Measurements from ENCODE around the gene DYNC1I1. TPM values are rescaled to one million over a fixed set of nuclear protein-coding genes. Genes with fewer than 3 reads are reported as not detected.
A peak's percentile ranks its signal among the peaks of the same experiment; 100 is the strongest.

DYNC1I1 gene
- total RNA-seq, 1 experiment from 2014 or later: 3.2 TPM

- Mint-ChIP-seq H3K27me3 (ENCODE audit: low read depth) (peaks cover 2% of the 10 kb centered on the region), H3K27ac (no peak overlapping the region), H3K36me3 (ENCODE audit: insufficient read depth in 1 of 3, low read depth in 3 of 3) (no peaks in the 10 kb centered on the region), H3K4me3 (no peak overlapping the region), H3K4me1 (peaks cover 12 to 13% of the 10 kb centered on the region in 2 experiments), H3K9me3 (no peaks in the 10 kb centered on the region)
- no CpG with 5 or more reads among the region's 5 CpGs for WGBS (ENCODE audit: extremely low coverage, insufficient read length, low lambda C conversion rate)
- Histone ChIP-seq H3K56ac (ENCODE audit: insufficient read length, low read depth, low read length) (no peak overlapping the region), H3K9ac (ENCODE audit: extremely low read depth, insufficient read length, low read length) (no peak overlapping the region), H3K4me2 (ENCODE audit: insufficient read depth, insufficient read length, low read length) (no peak overlapping the region), H2BK5ac (ENCODE audit: insufficient read length, low read length) (no peak overlapping the region), H3K9me3 (ENCODE audit: control insufficient read depth, low read depth, low read length) (no peaks in the 10 kb centered on the region), H3K27ac (ENCODE audit: insufficient read length, low read depth, low read length) (no peak overlapping the region), H2BK20ac (ENCODE audit: low read depth, low read length, poor library complexity, severe bottlenecking) (no peak overlapping the region), H3K14ac (ENCODE audit: insufficient read depth, low read length) (no peak overlapping the region), H3K27me3 (ENCODE audit: insufficient read depth, low read length) (no peaks in the 10 kb centered on the region), H4K91ac (ENCODE audit: insufficient read length, low read depth, low read length) (no peak overlapping the region), H3K4me1 (ENCODE audit: insufficient read depth, low read length) (no peaks in the 10 kb centered on the region; the same call in 1 of the 2 replicates), H4K8ac (replicated peaks; ENCODE audit: insufficient read length, low read depth, low read length) (no peak overlapping the region), H3K18ac (ENCODE audit: insufficient read length, low read depth, low read length) (no peak overlapping the region), H3K23ac (ENCODE audit: insufficient read length, low read depth, low read length) (no peak overlapping the region), H3K79me2 (ENCODE audit: insufficient read depth, low read length) (no peaks in the 10 kb centered on the region), H4K20me1 (ENCODE audit: control insufficient read depth, insufficient read depth, insufficient read length) (no peaks in the 10 kb centered on the region), H2BK15ac (ENCODE audit: low read depth, low read length) (no peak overlapping the region), H2BK12ac (ENCODE audit: insufficient read length, low read depth, low read length) (no peak overlapping the region), H3T11ph (ENCODE audit: low read length) (no peak overlapping the region), H3K23me2 (ENCODE audit: insufficient read length, low read depth, low read length, poor library complexity, severe bottlenecking) (no peaks in the 10 kb centered on the region), H3K79me1 (ENCODE audit: insufficient read depth, low read depth, low read length, poor library complexity, severe bottlenecking) (no peaks in the 10 kb centered on the region), H3K4ac (ENCODE audit: low read depth, low read length) (no peak overlapping the region), H2AFZ (ENCODE audit: low read length) (no peak overlapping the region), H2AK5ac (ENCODE audit: insufficient read length, low read length) (no peak overlapping the region), H2BK120ac (ENCODE audit: low read depth, low read length, poor library complexity, severe bottlenecking) (no peak overlapping the region), H4K5ac (ENCODE audit: insufficient read length, low read depth, low read length) (no peak overlapping the region)
- TF ChIP-seq, protein P1, sequence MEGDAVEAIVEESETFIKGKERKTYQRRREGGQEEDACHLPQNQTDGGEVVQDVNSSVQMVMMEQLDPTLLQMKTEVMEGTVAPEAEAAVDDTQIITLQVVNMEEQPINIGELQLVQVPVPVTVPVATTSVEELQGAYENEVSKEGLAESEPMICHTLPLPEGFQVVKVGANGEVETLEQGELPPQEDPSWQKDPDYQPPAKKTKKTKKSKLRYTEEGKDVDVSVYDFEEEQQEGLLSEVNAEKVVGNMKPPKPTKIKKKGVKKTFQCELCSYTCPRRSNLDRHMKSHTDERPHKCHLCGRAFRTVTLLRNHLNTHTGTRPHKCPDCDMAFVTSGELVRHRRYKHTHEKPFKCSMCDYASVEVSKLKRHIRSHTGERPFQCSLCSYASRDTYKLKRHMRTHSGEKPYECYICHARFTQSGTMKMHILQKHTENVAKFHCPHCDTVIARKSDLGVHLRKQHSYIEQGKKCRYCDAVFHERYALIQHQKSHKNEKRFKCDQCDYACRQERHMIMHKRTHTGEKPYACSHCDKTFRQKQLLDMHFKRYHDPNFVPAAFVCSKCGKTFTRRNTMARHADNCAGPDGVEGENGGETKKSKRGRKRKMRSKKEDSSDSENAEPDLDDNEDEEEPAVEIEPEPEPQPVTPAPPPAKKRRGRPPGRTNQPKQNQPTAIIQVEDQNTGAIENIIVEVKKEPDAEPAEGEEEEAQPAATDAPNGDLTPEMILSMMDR (conservative IDR thresholded peaks at IDR 0.05): peak; percentile 57
- DNase-seq: peak; percentile 55
Observed at GRCh38 chr7:95899919-95900513, 127.7 kb downstream of the DYNC1I1 start.
